Measurements from ENCODE around the gene ELL2.

Gene ELL2

DNA sequence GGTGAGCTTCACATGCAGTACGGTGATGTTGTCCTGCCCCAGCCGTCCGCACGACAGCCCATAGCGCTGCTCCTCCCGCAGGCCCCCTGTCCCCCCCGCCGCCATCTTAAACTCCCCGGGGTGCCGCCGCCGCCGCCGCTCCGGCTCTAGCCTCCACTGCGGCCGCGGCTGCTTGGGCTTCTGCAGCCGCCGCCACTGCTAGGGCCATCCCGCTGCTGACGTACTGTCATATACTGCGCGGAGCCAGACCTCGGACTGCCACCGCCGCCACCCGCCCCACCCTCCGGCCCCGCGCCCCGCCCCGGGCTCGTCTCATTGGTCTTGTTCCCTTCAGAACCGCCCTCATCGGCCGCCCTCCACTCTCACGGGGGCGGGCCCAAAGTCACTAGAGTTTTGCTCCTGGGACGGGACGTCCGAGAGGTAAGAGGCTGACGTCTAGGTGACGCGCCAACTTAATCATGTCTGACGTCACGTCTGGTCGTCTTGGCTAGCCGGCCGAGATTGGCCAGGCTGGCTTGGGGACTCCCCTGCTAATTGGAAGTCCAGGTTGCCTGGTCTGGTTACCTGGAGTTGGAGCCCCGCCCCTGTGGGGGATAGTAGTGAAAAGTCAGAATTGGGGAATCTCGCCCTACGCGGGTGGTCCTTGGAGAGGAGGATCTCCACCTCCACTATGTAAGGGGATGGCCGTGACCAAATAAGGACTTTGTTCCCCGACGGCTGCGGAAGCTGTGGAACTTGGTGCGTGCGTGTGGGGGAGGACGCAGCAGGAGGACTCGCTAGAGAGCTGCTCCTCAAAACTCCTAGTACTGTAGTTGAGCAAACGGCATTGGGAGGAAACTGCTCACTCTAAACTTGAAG lies at the start of gene ELL2:
Gene ELL2, minus strand, starts transcription at position 235 of the 858 bp plus-strand sequence. Its CDS starts 130 bp downstream, at position 105.
- intact Hi-C loops (cut with DNase I): loop anchor here (2.0 to 5.0 kb wide), 2 partner anchors 103 to 375 kb away; no protein-coding TSS in a partner anchor
- peak; percentile 88 to 98 (median 96) for DNase-seq

DNA sequence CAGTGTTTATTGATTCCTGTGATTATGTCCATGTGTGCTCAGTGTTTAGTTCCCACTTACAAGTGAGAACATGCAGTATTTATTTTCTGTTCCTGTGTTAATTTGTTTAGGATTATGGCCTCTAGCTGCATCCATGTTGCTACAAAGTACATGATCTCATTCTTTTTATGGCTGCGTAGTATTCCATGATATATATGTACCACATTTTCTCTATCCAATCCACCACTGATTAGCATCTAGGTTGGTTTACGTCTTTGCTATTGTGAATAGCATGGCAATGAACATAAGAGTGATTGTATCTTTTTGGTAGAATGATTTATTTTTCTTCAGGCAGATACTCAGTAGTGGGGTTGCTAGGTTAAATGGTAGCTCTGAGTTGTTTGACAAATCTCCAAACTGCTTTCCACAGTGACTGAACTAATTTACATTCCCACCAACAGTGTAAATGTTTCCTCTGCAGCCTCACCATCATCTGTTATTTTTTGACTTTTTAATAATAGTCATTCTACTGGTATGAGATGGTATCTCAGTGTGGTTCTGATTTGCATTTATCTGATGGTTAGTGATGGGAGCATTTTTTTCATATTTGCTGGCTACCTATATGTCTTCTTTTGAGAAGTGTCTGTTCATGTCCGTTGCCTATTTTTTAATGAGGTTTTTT lies 47.5 kb upstream of the ELL2 start:
- intact Hi-C loops (cut with DNase I): no loop called here
- DNase-seq: no peak

- no peak for DNase-seq
- intact Hi-C loops (cut with DNase I): no loop called here
Observed at GRCh38 chr5:96008487-96008886, 46.8 kb upstream of the ELL2 start.

GRCh38 chr5:96007051-96007450 lies 45.4 kb upstream of the ELL2 start:
- DNase-seq: no peak
- intact Hi-C loops (cut with DNase I): no loop called here

DNA sequence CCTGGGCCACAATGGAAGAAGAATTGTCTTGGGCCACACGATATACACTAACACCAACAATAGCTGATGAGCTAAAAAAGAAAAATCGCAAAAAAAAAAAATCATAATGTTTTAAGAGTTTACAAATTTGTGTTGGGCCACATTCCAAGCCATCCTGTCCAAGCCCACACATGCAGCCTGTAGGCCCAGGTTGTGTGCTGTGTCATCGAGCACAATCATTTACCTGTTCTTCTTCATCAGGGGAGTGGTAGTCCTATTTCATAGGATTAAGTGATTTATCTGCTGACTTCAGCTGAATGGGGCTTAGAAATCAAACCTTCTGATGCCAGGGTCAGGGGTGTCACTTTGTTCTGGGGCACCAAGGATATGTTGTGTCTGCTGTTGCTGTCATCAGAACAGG lies 44.6 kb upstream of the ELL2 start:
- intact Hi-C loops (cut with DNase I): no loop called here
- no peak for DNase-seq

GRCh38 chr5:96004754-96005153 lies 43.1 kb upstream of the ELL2 start:
- DNase-seq: no peak
- intact Hi-C loops (cut with DNase I): no loop called here

DNA sequence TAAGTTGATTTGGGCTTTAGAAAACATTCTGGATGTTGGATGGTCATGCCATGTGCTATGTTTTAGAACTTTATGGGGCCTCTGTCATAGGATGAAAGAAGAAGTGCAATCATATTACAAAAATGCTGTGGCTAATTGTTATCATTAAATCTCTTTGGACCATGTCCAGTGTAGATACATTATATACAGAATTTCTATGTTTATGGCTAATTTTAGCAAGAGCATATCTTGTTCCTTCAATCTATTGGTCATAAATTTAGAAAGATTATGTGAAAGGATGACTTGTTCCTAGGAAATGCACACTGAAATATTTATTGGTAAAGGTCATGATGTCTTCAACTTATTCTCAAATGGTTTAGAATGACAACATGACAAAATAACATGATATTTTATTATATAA lies 42.4 kb upstream of the ELL2 start:
- intact Hi-C loops (cut with DNase I): no loop called here
- DNase-seq: no peak

- no peak for DNase-seq
- intact Hi-C loops (cut with DNase I): no loop called here
Observed at GRCh38 chr5:96001262-96001661, 39.6 kb upstream of the ELL2 start.

GRCh38 chr5:96000308-96000707 lies 38.7 kb upstream of the ELL2 start:
- intact Hi-C loops (cut with DNase I): no loop called here
- DNase-seq: no peak

DNA sequence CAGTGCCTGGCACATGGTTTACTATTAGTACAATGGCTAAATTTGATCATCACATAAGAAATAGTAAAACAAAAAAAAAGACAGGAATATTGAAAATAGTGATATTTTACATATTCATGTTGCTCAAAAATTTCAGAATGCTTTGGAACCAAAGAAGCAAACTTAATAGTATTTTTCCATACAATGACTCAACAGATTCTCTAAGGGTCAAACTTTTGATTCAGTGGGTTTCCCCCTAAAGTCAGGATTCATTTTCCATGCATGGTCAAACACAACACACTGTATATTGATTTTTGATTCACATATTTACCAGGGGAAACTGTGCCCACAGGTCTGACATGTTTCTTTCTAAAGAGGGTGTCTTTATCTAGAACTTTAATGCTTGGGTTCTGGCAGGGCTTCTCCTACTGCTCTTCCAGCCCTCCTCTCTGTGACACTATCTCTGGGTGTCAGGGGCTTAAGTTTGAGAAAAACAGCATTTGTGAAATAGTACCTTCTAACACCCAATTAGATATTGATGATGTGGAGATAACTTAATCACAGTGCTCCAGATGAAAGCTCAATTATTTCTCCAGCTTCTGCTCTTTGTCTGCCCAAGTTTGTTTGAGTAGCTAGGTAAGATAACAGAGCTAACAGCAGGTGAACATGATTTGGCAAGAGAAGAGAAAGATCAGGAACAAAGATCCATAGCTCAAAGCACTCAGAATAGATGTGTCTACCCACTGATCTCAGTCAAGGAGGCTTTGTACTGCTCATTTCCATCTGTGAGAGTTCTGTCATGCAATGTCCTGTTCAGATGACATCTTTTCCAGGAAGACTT lies 35.5 kb upstream of the ELL2 start:
- intact Hi-C loops (cut with DNase I): no loop called here

GRCh38 chr5:95995962-95996489 lies 34.4 kb upstream of the ELL2 start:
- no peak for DNase-seq
- intact Hi-C loops (cut with DNase I): no loop called here

More for the DNA sequence above, 35.5 kb upstream of the ELL2 start:
- no peak for DNase-seq

DNA sequence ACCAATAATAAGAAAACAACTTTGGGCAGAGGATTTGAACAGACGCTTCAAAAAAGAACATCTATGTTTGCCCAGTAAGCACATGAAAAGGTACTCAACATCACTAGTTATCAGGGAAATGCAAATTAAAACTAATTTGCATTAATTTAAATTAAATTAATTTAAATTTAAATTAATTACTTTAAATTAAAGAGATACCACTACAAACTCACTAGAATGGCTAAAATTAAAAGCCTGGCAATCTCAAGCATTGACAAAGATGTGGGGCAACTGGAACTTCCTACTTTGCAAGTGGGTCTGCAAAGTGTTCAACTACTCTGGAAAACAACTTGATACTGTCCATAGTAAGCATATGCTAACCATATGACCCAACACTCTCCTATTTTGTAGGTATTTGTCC lies 32.1 kb upstream of the ELL2 start:
- intact Hi-C loops (cut with DNase I): no loop called here

GRCh38 chr5:95993266-95993665 lies 31.6 kb upstream of the ELL2 start:
- no peak for DNase-seq
- intact Hi-C loops (cut with DNase I): no loop called here

More for the DNA sequence above, 32.1 kb upstream of the ELL2 start:
- DNase-seq: no peak

GRCh38 chr5:95989283-95990048 lies 27.8 kb upstream of the ELL2 start:
- intact Hi-C loops (cut with DNase I): no loop called here
- DNase-seq: no peak

DNA sequence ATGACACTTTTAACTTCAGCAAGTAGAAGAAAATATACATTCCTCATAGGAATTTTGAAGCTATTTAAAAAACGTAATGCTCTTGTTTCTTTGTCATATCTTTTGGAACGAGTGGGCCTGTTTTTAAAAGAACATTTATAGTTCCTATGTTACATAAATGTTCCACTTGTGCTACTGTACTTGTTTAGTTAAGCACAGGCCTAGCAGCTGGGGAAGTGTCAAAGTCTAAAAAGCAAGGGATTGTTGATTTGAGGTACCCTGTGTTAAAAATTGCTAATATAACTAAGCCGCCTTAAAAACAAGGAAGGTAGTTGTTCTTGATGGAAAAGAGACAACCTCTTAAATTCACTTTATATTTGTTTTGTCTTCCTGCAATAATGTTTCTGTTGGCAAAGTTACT lies 27.2 kb upstream of the ELL2 start:
- peak in 6 of 42 donors; percentile 3 to 52 (median 20) for DNase-seq
- intact Hi-C loops (cut with DNase I): no loop called here

GRCh38 chr5:95988094-95988493 lies 26.4 kb upstream of the ELL2 start:
- intact Hi-C loops (cut with DNase I): no loop called here
- no peak for DNase-seq

- intact Hi-C loops (cut with DNase I): no loop called here
Observed at GRCh38 chr5:95986937-95987520, 25.4 kb upstream of the ELL2 start.

DNA sequence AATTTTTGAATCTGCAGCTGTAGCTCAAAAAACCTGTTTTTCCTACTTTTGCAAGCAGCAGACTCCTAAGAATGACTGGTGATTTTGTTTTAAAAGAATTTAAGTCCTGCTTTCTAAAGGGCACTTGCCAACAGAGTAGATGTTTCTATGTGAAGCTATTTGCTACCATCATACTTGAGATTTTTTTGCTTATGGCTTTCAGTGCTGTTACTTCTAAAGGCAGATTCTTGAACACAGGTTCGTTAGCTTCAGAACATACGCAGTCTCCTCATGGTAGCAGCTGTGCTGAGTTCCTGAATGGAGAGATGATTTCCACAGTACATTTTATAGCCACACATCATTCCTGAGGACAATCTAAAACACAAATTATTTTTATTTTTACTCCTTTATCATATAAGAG lies 24.4 kb upstream of the ELL2 start:
- intact Hi-C loops (cut with DNase I): no loop called here
- no peak for DNase-seq

More at GRCh38 chr5:95986937-95987520, 25.4 kb upstream of the ELL2 start:
- DNase-seq: no peak
